ENCODE results near the gene NEUROD2.
"Not testable (repeated sequence)": the region's sequence is repeated elsewhere in the genome, so short reads cannot be mapped to it uniquely, and the experiment has no call there.

Gene NEUROD2

GRCh38 chr17:39595928-39596510, 11.7 kb downstream of the NEUROD2 start:
- no peaks in the 10 kb centered on the region for H3K36me3 ChIP-seq (ENCODE audit: control insufficient read depth, insufficient read depth, low read length)
- no peak overlapping the region for H3K27ac ChIP-seq (ENCODE audit: insufficient read depth, low read depth, low read length, poor library complexity, severe bottlenecking)
- H3K27me3 ChIP-seq (ENCODE audit: control insufficient read depth, insufficient read depth, low read length, poor library complexity, severe bottlenecking), result peaks cover 100% of the 10 kb centered on the region
- 14 to 15% methylated on average over 11 of the region's 11 CpGs for WGBS, 2 experiments
- no peak overlapping the region for H3K4me3 ChIP-seq (ENCODE audit: insufficient read depth, low read depth, low read length)
- peaks cover 11% of the 10 kb centered on the region for H3K4me1 ChIP-seq (ENCODE audit: control insufficient read depth, insufficient read depth, low read length)
- no peaks in the 10 kb centered on the region for H3K9me3 ChIP-seq (ENCODE audit: control insufficient read depth, low read length)

GRCh38 chr17:39595294-39595693, 12.4 kb downstream of the NEUROD2 start:
- H3K4me3 ChIP-seq (ENCODE audit: insufficient read depth, low read depth, low read length), result no peak overlapping the region
- peaks cover 9% of the 10 kb centered on the region for H3K4me1 ChIP-seq (ENCODE audit: control insufficient read depth, insufficient read depth, low read length)
- H3K27ac ChIP-seq (ENCODE audit: insufficient read depth, low read depth, low read length, poor library complexity, severe bottlenecking), result no peak overlapping the region
- peaks cover 98% of the 10 kb centered on the region for H3K27me3 ChIP-seq (ENCODE audit: control insufficient read depth, insufficient read depth, low read length, poor library complexity, severe bottlenecking)
- WGBS, 2 experiments, result 1 to 2% methylated on average over 4 of the region's 4 CpGs
- no peaks in the 10 kb centered on the region for H3K36me3 ChIP-seq (ENCODE audit: control insufficient read depth, insufficient read depth, low read length)
- no peaks in the 10 kb centered on the region for H3K9me3 ChIP-seq (ENCODE audit: control insufficient read depth, low read length)

- H3K27ac ChIP-seq (ENCODE audit: insufficient read depth, low read depth, low read length, poor library complexity, severe bottlenecking), result no peak overlapping the region
- no peaks in the 10 kb centered on the region for H3K9me3 ChIP-seq (ENCODE audit: control insufficient read depth, low read length)
- WGBS, 2 experiments, result 61 to 71% methylated on average over 2 of the region's 2 CpGs
- peaks cover 8% of the 10 kb centered on the region for H3K4me1 ChIP-seq (ENCODE audit: control insufficient read depth, insufficient read depth, low read length)
- H3K27me3 ChIP-seq (ENCODE audit: control insufficient read depth, insufficient read depth, low read length, poor library complexity, severe bottlenecking), result peaks cover 84% of the 10 kb centered on the region
- H3K36me3 ChIP-seq (ENCODE audit: control insufficient read depth, insufficient read depth, low read length), result no peaks in the 10 kb centered on the region
- no peak overlapping the region for H3K4me3 ChIP-seq (ENCODE audit: insufficient read depth, low read depth, low read length)
Observed at GRCh38 chr17:39593371-39593770, 14.3 kb downstream of the NEUROD2 start.

GRCh38 chr17:39591958-39592954, 15.5 kb downstream of the NEUROD2 start:
- peaks cover 8% of the 10 kb centered on the region for H3K4me1 ChIP-seq (ENCODE audit: control insufficient read depth, insufficient read depth, low read length)
- H3K27ac ChIP-seq (ENCODE audit: insufficient read depth, low read depth, low read length, poor library complexity, severe bottlenecking), result no peak overlapping the region
- 4% methylated on average over 22 of the region's 22 CpGs for WGBS, 2 experiments
- H3K9me3 ChIP-seq (ENCODE audit: control insufficient read depth, low read length), result no peaks in the 10 kb centered on the region
- H3K27me3 ChIP-seq (ENCODE audit: control insufficient read depth, insufficient read depth, low read length, poor library complexity, severe bottlenecking), result peaks cover 76% of the 10 kb centered on the region
- no peaks in the 10 kb centered on the region for H3K36me3 ChIP-seq (ENCODE audit: control insufficient read depth, insufficient read depth, low read length)
- H3K4me3 ChIP-seq (ENCODE audit: insufficient read depth, low read depth, low read length), result no peak overlapping the region

- H3K36me3 ChIP-seq (ENCODE audit: control insufficient read depth, insufficient read depth, low read length); H3K4me3 ChIP-seq (ENCODE audit: insufficient read depth, low read depth, low read length); H3K27ac ChIP-seq (ENCODE audit: insufficient read depth, low read depth, low read length, poor library complexity, severe bottlenecking); H3K9me3 ChIP-seq (ENCODE audit: control insufficient read depth, low read length); H3K4me1 ChIP-seq (ENCODE audit: control insufficient read depth, insufficient read depth, low read length): not testable (repeated sequence)
- 52 to 70% methylated on average over 2 of the region's 2 CpGs for WGBS, 2 experiments
- H3K27me3 ChIP-seq (ENCODE audit: control insufficient read depth, insufficient read depth, low read length, poor library complexity, severe bottlenecking), result peaks cover 55% of the 10 kb centered on the region
Observed at GRCh38 chr17:39590180-39590579, 17.5 kb downstream of the NEUROD2 start.

- 0 to 51% methylated on average over 1 to 2 of the region's 2 CpGs for WGBS, 2 experiments
- H3K27me3 ChIP-seq (ENCODE audit: control insufficient read depth, insufficient read depth, low read length, poor library complexity, severe bottlenecking), result no peaks in the 10 kb centered on the region
- peaks cover 17% of the 10 kb centered on the region for H3K4me1 ChIP-seq (ENCODE audit: control insufficient read depth, insufficient read depth, low read length)
- no peaks in the 10 kb centered on the region for H3K9me3 ChIP-seq (ENCODE audit: control insufficient read depth, low read length)
- no peaks in the 10 kb centered on the region for H3K36me3 ChIP-seq (ENCODE audit: control insufficient read depth, insufficient read depth, low read length)
- H3K4me3 ChIP-seq (ENCODE audit: insufficient read depth, low read depth, low read length), result no peak overlapping the region
- H3K27ac ChIP-seq (ENCODE audit: insufficient read depth, low read depth, low read length, poor library complexity, severe bottlenecking), result no peak overlapping the region
Observed at GRCh38 chr17:39582658-39583057, 25.1 kb downstream of the NEUROD2 start.

- peaks cover 17% of the 10 kb centered on the region for H3K4me1 ChIP-seq (ENCODE audit: control insufficient read depth, insufficient read depth, low read length)
Observed at GRCh38 chr17:39581759-39582085, 26.0 kb downstream of the NEUROD2 start.

GRCh38 chr17:39581071-39581758, 26.5 kb downstream of the NEUROD2 start:
- Histone ChIP-seq H3K27me3 (ENCODE audit: control insufficient read depth, insufficient read depth, low read length, poor library complexity, severe bottlenecking) (no peaks in the 10 kb centered on the region), H3K36me3 (ENCODE audit: control insufficient read depth, insufficient read depth, low read length) (no peaks in the 10 kb centered on the region), H3K27ac (ENCODE audit: insufficient read depth, low read depth, low read length, poor library complexity, severe bottlenecking) (no peak overlapping the region), H3K9me3 (ENCODE audit: control insufficient read depth, low read length) (no peaks in the 10 kb centered on the region), H3K4me3 (ENCODE audit: insufficient read depth, low read depth, low read length) (no peak overlapping the region), H3K4me1 (ENCODE audit: control insufficient read depth, insufficient read depth, low read length) (peaks cover 17% of the 10 kb centered on the region)
- 90 to 91% methylated on average over 20 of the region's 20 CpGs for WGBS, 2 experiments

More at GRCh38 chr17:39581759-39582085, 26.0 kb downstream of the NEUROD2 start:
- Histone ChIP-seq H3K27me3 (ENCODE audit: control insufficient read depth, insufficient read depth, low read length, poor library complexity, severe bottlenecking) (no peaks in the 10 kb centered on the region), H3K27ac (ENCODE audit: insufficient read depth, low read depth, low read length, poor library complexity, severe bottlenecking) (no peak overlapping the region), H3K36me3 (ENCODE audit: control insufficient read depth, insufficient read depth, low read length) (no peaks in the 10 kb centered on the region), H3K9me3 (ENCODE audit: control insufficient read depth, low read length) (no peaks in the 10 kb centered on the region), H3K4me3 (ENCODE audit: insufficient read depth, low read depth, low read length) (no peak overlapping the region)
- 88 to 92% methylated on average over 4 of the region's 4 CpGs for WGBS, 2 experiments

- WGBS, 2 experiments, result 58 to 63% methylated on average over 7 of the region's 7 CpGs
- no peaks in the 10 kb centered on the region for H3K27me3 ChIP-seq (ENCODE audit: control insufficient read depth, insufficient read depth, low read length, poor library complexity, severe bottlenecking)
- H3K27ac ChIP-seq (ENCODE audit: insufficient read depth, low read depth, low read length, poor library complexity, severe bottlenecking), result no peak overlapping the region
- no peaks in the 10 kb centered on the region for H3K9me3 ChIP-seq (ENCODE audit: control insufficient read depth, low read length)
- no peaks in the 10 kb centered on the region for H3K36me3 ChIP-seq (ENCODE audit: control insufficient read depth, insufficient read depth, low read length)
- H3K4me1 ChIP-seq (ENCODE audit: control insufficient read depth, insufficient read depth, low read length), result peaks cover 17% of the 10 kb centered on the region
- H3K4me3 ChIP-seq (ENCODE audit: insufficient read depth, low read depth, low read length), result no peak overlapping the region
Observed at GRCh38 chr17:39580082-39580468, 27.6 kb downstream of the NEUROD2 start.

All from ectodermal cell (in vitro differentiated cells).